Iris pigment epithelial cell (primary cell): ENCODE measurements around the gene ZFR2.

Experiments
- DNase-seq: peaks from one replicate; pipeline ENCODE4 v3.0.0-alpha.2; 2011; ENCODE audit warnings: low read depth

Gene ZFR2

DNA sequence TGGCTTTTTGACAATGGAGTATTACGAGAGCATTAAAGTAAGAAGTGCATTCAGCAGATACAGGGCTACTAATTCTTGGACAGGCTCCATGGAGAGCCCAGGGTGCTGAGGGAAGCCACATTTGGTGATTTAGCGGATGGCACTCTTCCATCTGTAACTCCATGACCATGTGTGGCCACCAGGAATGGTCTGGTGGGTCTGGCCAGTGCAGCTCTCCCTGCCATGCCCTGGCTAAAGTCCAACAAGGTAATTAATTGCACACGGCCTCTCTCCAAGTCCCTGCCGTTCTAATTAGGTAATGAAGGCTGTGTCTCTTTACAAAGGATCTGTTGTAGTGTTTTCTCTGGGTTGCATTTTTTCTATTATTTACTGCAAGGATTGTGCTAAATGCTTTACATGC, 4.3 kb upstream of the ZFR2 start:
- DNase-seq: no peak

- no peak for DNase-seq
These were observed 668 bp downstream of the ZFR2 start for GRCh38 chr19:3867971-3868769.

DNA sequence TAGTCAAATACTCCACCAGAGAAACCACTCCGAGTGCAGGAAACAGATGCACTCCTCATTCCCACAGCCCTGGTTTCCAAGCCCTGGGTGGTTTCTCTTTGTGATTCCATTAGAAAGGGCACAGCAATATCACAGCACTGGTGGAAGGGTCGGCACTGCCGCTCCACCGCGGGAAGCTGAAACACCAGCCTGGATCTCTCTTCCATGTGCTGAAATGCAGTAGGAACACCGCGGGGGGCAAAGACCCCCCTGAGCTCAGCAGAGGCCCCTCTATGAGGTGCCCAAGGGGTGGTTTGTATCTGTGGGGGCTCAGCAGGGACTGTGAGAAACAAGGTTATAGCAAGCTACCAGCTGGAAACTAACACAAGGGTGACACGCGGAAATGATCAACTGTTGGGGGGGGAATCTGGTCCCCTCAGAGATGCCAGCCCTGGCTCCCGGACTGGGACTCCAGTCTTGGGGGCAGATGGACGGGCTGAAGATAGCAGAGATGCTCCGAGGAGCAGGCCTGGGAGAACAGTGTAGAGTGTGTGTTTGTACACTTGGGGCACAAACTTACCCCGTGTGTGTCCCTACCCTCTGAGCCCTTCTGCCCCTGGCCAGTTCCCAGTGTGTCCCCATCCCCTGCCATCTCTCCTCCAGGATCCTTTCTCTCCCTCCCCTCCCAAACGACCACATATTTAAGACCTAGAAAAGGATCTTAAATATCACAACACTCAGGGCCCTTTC, 1.8 kb downstream of the ZFR2 start:
- DNase-seq: no peak

- DNase-seq: no peak
These were observed 5.2 kb downstream of the ZFR2 start for GRCh38 chr19:3863648-3864047.

DNA sequence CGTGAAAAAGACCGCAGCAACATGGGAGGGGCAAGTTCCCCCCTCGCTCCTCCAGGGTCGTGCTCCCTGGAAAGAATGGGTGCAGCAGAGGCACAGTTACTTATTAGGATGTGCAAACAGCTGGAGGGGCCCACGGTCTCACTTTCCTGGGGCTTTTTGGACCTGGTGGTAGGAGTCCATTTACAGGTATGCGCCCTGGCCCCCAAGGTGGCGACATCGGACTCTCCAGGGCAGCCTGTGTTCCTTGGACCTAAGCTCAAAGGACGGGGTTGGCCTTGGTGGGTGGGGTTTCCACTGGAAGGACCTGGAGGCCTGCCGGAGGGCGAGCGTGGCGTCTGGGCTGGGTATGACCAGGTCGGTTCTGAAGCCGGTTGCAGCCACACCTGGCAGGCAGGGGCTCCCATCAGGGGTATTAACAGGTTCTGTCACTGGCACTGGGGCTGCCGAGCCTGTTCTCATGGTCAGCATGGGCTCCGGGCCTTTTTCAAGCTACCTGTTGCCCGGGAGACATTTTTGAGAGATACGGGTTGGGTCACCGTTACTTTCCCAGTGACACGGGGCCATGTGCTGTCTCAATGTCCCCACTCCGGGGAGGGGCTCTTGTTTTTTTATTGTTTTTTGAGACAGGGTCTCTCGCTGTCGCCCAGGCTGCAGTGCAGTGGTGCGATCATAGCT, 5.9 kb downstream of the ZFR2 start:
- no peak for DNase-seq

GRCh38 chr19:3860499-3860898, 8.3 kb downstream of the ZFR2 start:
- DNase-seq: no peak

DNA sequence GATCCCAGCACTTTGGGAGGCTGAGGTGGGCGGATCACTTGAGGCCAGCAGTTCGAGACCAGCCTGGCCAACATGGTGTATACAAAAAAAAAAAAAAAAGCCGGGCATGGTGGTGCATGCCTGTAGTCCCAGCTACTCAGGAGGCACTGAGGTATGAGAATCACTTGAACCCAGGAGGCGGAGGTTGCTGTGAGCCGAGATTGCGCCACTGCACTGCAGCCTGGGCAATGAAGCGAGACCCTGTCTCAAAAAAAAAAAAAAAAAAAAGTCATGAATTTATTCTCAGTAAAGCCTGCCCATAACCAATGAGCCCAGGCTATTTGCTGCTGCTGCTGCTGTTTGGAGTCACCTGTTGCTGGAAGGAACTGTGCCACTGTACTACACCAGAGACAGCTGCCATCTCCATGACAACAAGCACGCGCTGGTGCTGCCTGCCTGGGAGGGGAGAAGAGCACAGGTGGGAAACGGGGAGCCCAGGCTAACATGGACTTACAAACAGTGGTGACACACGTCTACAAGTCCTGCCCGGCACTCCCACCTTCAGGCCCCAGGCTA, 11.3 kb downstream of the ZFR2 start:
- no peak for DNase-seq

- no peak for DNase-seq
These were observed 13.5 kb downstream of the ZFR2 start for GRCh38 chr19:3855320-3855719.

- DNase-seq: peak; percentile 78
These were observed 16.1 kb downstream of the ZFR2 start for GRCh38 chr19:3852614-3853254.

DNA sequence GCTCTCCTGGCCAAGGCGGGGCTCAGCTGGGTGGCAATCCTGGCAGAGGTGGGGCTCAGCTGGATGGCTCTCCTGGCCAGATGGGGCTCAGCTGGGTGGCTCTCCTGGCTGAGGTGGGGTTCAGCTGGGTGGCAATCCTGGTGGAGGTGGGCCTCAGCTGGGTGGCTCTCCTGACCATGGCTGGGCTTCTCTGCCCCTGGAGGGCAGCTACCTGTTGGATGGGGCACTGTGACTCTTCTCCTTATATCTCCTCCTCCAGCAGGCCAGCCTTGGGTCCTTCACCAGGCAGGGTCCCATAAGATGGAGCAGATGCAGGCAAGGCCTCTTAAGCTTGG, 16.7 kb downstream of the ZFR2 start:
- DNase-seq: no peak

DNA sequence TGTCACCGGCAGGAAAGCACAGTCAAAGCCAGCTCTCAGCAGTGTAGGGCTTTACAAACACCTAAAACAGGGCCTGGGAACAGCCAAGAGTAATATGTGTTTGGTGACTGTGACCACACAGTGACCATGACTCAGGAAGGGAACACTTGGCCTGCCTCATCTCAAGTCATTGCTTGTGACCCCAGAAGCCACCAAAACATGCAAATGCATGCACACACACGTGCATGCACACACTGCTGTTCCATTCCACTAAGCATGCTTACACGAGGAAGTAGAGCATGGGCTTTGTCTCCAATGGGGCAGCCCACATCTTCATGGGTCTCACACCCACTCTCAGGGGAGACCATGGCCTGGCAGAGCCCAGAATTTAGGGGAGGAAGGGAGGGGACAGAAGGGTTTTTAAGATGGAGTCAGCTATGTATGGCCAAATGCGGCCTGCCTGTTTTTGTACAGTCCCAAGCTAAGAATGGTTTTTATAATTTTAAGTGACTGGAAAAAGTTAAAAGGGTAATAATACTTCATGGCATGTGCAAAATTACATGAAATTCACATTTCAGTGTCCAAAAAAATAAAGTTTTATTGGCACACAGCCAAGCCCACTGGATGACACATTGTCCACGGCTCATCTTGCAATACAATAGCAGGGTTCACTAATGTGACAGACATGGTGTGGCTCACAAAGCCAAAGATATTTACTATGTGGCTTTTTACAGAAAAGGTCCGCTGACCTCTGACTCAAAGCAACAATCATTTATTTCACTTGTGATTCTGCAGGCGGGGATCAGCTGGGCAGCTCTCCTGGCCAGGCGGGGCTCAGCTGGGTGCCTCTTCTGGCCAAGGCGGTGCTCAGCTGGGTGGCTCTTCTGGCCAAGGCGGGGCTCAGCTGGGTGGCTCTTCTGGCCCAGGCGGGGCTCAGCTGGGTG, 17.3 kb downstream of the ZFR2 start:
- DNase-seq: peak; percentile 21

- DNase-seq: no peak
These were observed 18.4 kb downstream of the ZFR2 start for GRCh38 chr19:3850320-3850972.

- no peak for DNase-seq
These were observed 19.1 kb downstream of the ZFR2 start for GRCh38 chr19:3849787-3850186.

DNA sequence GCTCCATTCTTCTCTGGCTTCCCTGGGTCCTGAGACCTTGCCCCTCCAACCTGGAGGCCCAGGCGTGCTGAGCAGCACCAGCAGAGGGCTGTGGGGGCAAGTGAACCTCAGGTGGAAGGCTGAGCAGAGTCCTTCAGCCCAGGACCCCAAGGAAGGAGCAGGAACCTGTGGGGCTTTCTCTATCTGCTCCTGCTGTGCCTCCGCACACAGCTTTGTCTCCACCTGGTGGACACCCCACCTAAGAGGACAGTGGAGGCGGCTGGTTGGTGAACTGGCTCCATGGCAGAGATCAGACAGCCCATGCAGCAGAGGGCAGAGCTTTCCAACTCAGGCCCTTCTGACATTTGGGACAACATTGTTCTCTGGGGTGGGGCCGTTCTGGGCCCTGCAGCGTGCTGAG, 19.7 kb downstream of the ZFR2 start:
- peak; percentile 28 for DNase-seq

- peak; percentile 71 for DNase-seq
These were observed 24.2 kb downstream of the ZFR2 start for GRCh38 chr19:3844596-3844995.

- DNase-seq: peak; percentile 14
These were observed 25.9 kb downstream of the ZFR2 start for GRCh38 chr19:3842948-3843347.

- no peak for DNase-seq
These were observed 28.0 kb downstream of the ZFR2 start for GRCh38 chr19:3840804-3841203.

DNA sequence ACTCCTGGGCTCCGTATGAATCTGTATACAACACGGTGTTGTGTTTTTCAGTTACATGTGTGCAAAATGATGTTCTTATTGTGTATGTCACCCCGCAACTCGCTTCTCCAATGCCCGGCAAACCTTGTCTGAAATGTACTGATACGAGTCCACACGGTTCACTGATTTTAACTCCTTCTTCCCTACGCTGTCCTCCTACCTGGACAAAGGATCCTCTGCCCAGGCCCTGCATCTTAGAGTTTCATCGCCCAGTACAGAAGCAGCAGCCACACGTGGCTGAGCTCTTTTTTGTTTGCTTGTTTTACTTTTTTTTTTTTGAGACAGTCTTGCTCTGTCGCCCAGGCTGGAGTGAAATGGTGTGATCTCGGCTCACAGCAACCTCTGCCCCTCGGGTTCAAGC, 28.9 kb downstream of the ZFR2 start:
- DNase-seq: no peak

DNA sequence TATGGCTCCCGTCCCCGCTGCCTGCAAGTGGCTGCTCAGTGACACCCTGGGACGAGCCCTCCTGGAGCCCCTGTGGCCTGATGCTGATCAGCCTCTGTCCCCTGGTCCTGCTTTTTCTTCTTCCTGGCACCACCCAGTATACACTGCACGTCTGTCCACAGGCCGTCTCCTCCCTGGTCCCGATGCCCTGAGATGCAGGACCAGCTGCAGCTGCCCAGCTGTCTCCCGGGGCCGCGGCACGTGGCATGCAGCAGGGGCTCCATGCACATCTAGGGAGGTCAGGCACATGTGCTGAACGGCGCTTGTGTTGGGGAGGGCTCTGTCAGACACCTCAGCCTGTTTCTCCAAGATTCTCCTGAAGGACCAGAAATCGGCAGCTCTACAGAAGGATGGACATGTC, 30.2 kb downstream of the ZFR2 start:
- no peak for DNase-seq

- no peak for DNase-seq
These were observed 30.9 kb downstream of the ZFR2 start for GRCh38 chr19:3837922-3838321.

- no peak for DNase-seq
These were observed 31.5 kb downstream of the ZFR2 start for GRCh38 chr19:3837332-3837731.
